A549 (cell line): Measurements from ENCODE around the gene NSG2. TPM values are rescaled to one million over a fixed set of nuclear protein-coding genes. Genes with fewer than 3 reads are reported as not detected.

Experiments used
- ATAC-seq, 2 experiments: fragments of 200-7000 bp in 1 of 2; fragments of >200 bp in 1 of 2; cut with Nextera tagmentation in 1 of 2; cut with Tn5 transposase in 1 of 2; 3 replicates each; pipeline versions ENCODE4 v1.8.0 to v1.9.1; 2018 to 2020; ENCODE audit warnings: mild to moderate bottlenecking in 1 of 2, moderate library complexity in 1 of 2
- CTCF ChIA-PET: fragments of 300-600 bp; sonication (Branson Sonifier 250); formaldehyde crosslinking; extraction: SDS; loops from one replicate; lab custom pipeline; 2021; ENCODE audit warnings: antibody characterized with exemption, inconsistent platforms; lab: Yijun Ruan, JAX
- POLR2A ChIA-PET: fragments of 350-600 bp; formaldehyde crosslinking; extraction: SDS; loops from one replicate; lab custom pipeline; 2021; ENCODE audit warnings: antibody characterized with exemption, inconsistent platforms; lab: Yijun Ruan, JAX
- DNase-seq, 2 experiments: peaks; one replicate each; pipeline versions ENCODE4 v3.0.0 to v3.0.0-alpha.2; 2011 to 2016; ENCODE audit warnings: low read depth in 1 of 2, low spot score in 1 of 2
- FAIRE-seq: peaks from 2 replicates; lab custom pipeline; 2011; peaks lifted over from hg19 to GRCh38; lab: Jason Lieb, UNC
- H3K27ac ChIP-seq, 2 experiments: fragments of >200 bp; sonication (Bioruptor Twin); formaldehyde crosslinking; 3 replicates each; pipeline ENCODE4 v1.5.1; 2016 to 2017
- H3K4me1 ChIP-seq: fragments of >200 bp; sonication (Bioruptor Twin); formaldehyde crosslinking; 3 replicates; pipeline ENCODE4 v1.6.1; 2016
- H3K4me2 ChIP-seq: fragments of >200 bp; sonication (Bioruptor Twin); formaldehyde crosslinking; 3 replicates; pipeline ENCODE4 v1.6.1; 2016
- H3K4me3 ChIP-seq: fragments of >200 bp; sonication (Bioruptor Twin); formaldehyde crosslinking; 3 replicates; pipeline ENCODE4 v1.5.1; 2016
- H3K9me3 ChIP-seq: fragments of >200 bp; sonication (Bioruptor Twin); formaldehyde crosslinking; 3 replicates; pipeline ENCODE4 v1.6.1; 2016
- ATOH8 ChIP-seq: fragments of 250-450 bp; sonication (Bioruptor Pico); IDR thresholded peaks from 2 replicates; pipeline ENCODE4 v1.5.0; 2020; ENCODE audit warnings: low read depth, mild to moderate bottlenecking, moderate library complexity
- BHLHE40 ChIP-seq: IDR thresholded peaks from 2 replicates; pipeline ENCODE4 v1.6.1; 2012; ENCODE audit warnings: low read depth, low read length, inconsistent platforms
- CBX2 ChIP-seq: fragments of 200-600 bp; sonication (generic); IDR thresholded peaks from 2 replicates; pipeline ENCODE4 v1.6.1; 2016; ENCODE audit warnings: low read depth, mild to moderate bottlenecking, borderline replicate concordance
- CBX8 ChIP-seq: fragments of 200-600 bp; sonication (generic); IDR thresholded peaks from 2 replicates; pipeline ENCODE4 v1.6.1; 2016
- CEBPB ChIP-seq, 2 experiments: fragments of >200 bp in 1 of 2; sonication (Bioruptor Twin) in 1 of 2; formaldehyde crosslinking in 1 of 2; IDR thresholded peaks; 2 replicates each; pipeline ENCODE4 v1.6.1; 2012 to 2016
- E2F6 ChIP-seq: IDR thresholded peaks from 2 replicates; pipeline ENCODE4 v1.6.1; 2012; ENCODE audit warnings: low read depth, borderline replicate concordance
- EHMT2 ChIP-seq: fragments of 200-600 bp; sonication (generic); IDR thresholded peaks from 2 replicates; pipeline ENCODE4 v1.6.1; 2016; ENCODE audit warnings: antibody characterized with exemption, low read depth, mild to moderate bottlenecking, moderate library complexity
- ELK1 ChIP-seq: fragments of 150-350 bp; IDR thresholded peaks from 2 replicates; pipeline ENCODE4 v1.6.1; 2014; ENCODE audit warnings: low read depth, mild to moderate bottlenecking, low read length
- ESRRA ChIP-seq: fragments of 150-350 bp; IDR thresholded peaks from 2 replicates; pipeline ENCODE4 v1.6.1; 2014; ENCODE audit warnings: mild to moderate bottlenecking, low read length, borderline replicate concordance
- HES2 ChIP-seq: fragments of >200 bp; sonication (Bioruptor Twin); formaldehyde crosslinking; IDR thresholded peaks from 2 replicates; pipeline ENCODE4 v1.6.1; 2016
- HOXB13 ChIP-seq: fragments of 250-450 bp; sonication (Bioruptor Pico); IDR thresholded peaks from 2 replicates; pipeline ENCODE4 v1.5.0; 2020; ENCODE audit warnings: low read depth, mild to moderate bottlenecking, moderate library complexity
- HOXB5 ChIP-seq: fragments of 250-450 bp; sonication (Bioruptor Pico); IDR thresholded peaks from 2 replicates; pipeline ENCODE4 v1.5.0; 2020; ENCODE audit warnings: mild to moderate bottlenecking, moderate library complexity
- KDM1A ChIP-seq: fragments of 200-600 bp; sonication (generic); IDR thresholded peaks from 2 replicates; pipeline ENCODE4 v1.6.1; 2016; ENCODE audit warnings: low read depth, mild to moderate bottlenecking
- KDM5A ChIP-seq: fragments of 200-600 bp; sonication (generic); IDR thresholded peaks from 2 replicates; pipeline ENCODE4 v1.6.1; 2016; ENCODE audit warnings: antibody characterized with exemption, mild to moderate bottlenecking
- NFE2L2 ChIP-seq: fragments of 150-350 bp; conservative IDR thresholded peaks from 2 replicates; pipeline ENCODE4 v1.6.1; 2014; ENCODE audit warnings: low read length
- PHF8 ChIP-seq: fragments of 200-600 bp; sonication (generic); IDR thresholded peaks from 2 replicates; pipeline ENCODE4 v1.6.1; 2016; ENCODE audit warnings: low read depth, mild to moderate bottlenecking, antibody characterized with exemption, moderate library complexity, borderline replicate concordance
- POLR2AphosphoS2 ChIP-seq: conservative IDR thresholded peaks from 2 replicates; pipeline ENCODE4 v1.6.1; 2012; ENCODE audit warnings: low read length, improper control_type of control experiment, inconsistent platforms
- RCOR1 ChIP-seq: fragments of 150-350 bp; IDR thresholded peaks from 2 replicates; pipeline ENCODE4 v1.6.1; 2014; ENCODE audit warnings: antibody characterized with exemption, low read length, low read depth
- RFX5 ChIP-seq: fragments of 450-650 bp; IDR thresholded peaks from 2 replicates; pipeline ENCODE4 v1.7.1; 2014; ENCODE audit warnings: antibody characterized with exemption, mild to moderate bottlenecking, moderate library complexity
- TFCP2L1 ChIP-seq: fragments of 250-450 bp; sonication (Bioruptor Pico); IDR thresholded peaks from 2 replicates; pipeline ENCODE4 v1.5.0; 2021; ENCODE audit warnings: mild to moderate bottlenecking
- USF2 ChIP-seq: fragments of 450-650 bp; IDR thresholded peaks from 2 replicates; pipeline ENCODE4 v1.6.1; 2014; ENCODE audit warnings: antibody characterized with exemption
- ZC3H11A ChIP-seq: fragments of 450-650 bp; IDR thresholded peaks from 2 replicates; pipeline ENCODE4 v1.6.1; 2014; ENCODE audit warnings: antibody characterized with exemption, mild to moderate bottlenecking
- ZNF302 ChIP-seq: fragments of 250-450 bp; sonication (Bioruptor Pico); IDR thresholded peaks from 2 replicates; pipeline ENCODE4 v1.9.0; 2021; ENCODE audit warnings: inconsistent platforms, mild to moderate bottlenecking, moderate library complexity
- ZSCAN20 ChIP-seq: fragments of 250-450 bp; sonication (Bioruptor Pico); IDR thresholded peaks from 2 replicates; pipeline ENCODE4 v1.8.0; 2022; ENCODE audit warnings: mild to moderate bottlenecking, moderate library complexity
- WGBS: methylation state at CpG from one replicate; pipeline ENCODE4 v1.1.6; 2017; ENCODE audit errors: missing lambda C conversion rate; 5-methylcytosine and 5-hydroxymethylcytosine counted together
- polyA plus RNA-seq, 4 experiments: library from polyadenylated mRNA; depleted of rRNA in 3 of 4; stranded (reverse); fragments of >200 nt; fragmentation: RNase III in 1 of 4; extraction: RNeasy Plus Mini Kit Qiagen cat#74134 plus additional on column Dnase treatment in 1 of 4; gene quantifications; 2 replicates in 3 of 4; 3 replicates in 1 of 4; pipeline ENCODE4 v1.2.3, GENCODE V29; 2011 to 2017

The NSG2 gene
- polyA plus RNA-seq, 2 of the 4 experiments (the other 2 are of a cell fraction) = 0.06 TPM; not detected in 1

GRCh38 chr5:174149989-174150388, 104.5 kb downstream of the NSG2 start:
- FAIRE-seq (no peak), DNase-seq (no peak), ATAC-seq (no peak)
- ChIA-PET POLR2A (no interaction called here), CTCF (no interaction called here)
- Histone ChIP-seq H3K27ac (no peak overlapping the region), H3K4me2 (no peak overlapping the region), H3K9me3 (peaks cover 9% of the 10 kb centered on the region; the same call in 2 of the 3 replicates), H3K4me3 (no peak overlapping the region), H3K4me1 (no peaks in the 10 kb centered on the region)
- no peak for TF ChIP-seq ZNF302
- no peak for TF ChIP-seq CBX8
- no peak for TF ChIP-seq TFCP2L1 (CRISPR knock-in tag)
- no peak for TF ChIP-seq POLR2AphosphoS2
- TF ChIP-seq PHF8 = no peak
- TF ChIP-seq BHLHE40 = no peak
- no peak for TF ChIP-seq HOXB5 (CRISPR knock-in tag)
- TF ChIP-seq HES2 = no peak
- no peak for TF ChIP-seq RCOR1
- TF ChIP-seq CBX2 = no peak
- no peak for TF ChIP-seq HOXB13 (CRISPR knock-in tag)
- WGBS = 55% methylated on average over 6 of the region's 6 CpGs

GRCh38 chr5:174151599-174152181, 106.2 kb downstream of the NSG2 start:
- Histone ChIP-seq H3K4me3 (no peak overlapping the region), H3K27ac (no peak overlapping the region), H3K9me3 (peaks cover 12% of the 10 kb centered on the region; the same call in 2 of the 3 replicates), H3K4me2 (no peak overlapping the region), H3K4me1 (no peaks in the 10 kb centered on the region)
- ChIA-PET POLR2A (no interaction called here), CTCF (interaction anchor here (0.8 to 1.5 kb wide), 4 partner anchors 9 to 160 kb away, joined by 3 read pairs; no protein-coding TSS in a partner anchor)
- WGBS = 8% methylated on average over 3 of the region's 3 CpGs
- FAIRE-seq (no peak), DNase-seq (no peak), ATAC-seq (no peak)
- TF ChIP-seq PHF8 (no peak), NFE2L2 (no peak), ZSCAN20 (CRISPR knock-in tag) (no peak), ATOH8 (CRISPR knock-in tag) (no peak), RFX5 (no peak), ESRRA (no peak), EHMT2 (no peak)

- ChIA-PET POLR2A (no interaction called here), CTCF (no interaction called here)
- H3K4me2 ChIP-seq = no peak overlapping the region
- H3K9me3 ChIP-seq = peaks cover 12% of the 10 kb centered on the region; the same call in 2 of the 3 replicates
- H3K4me3 ChIP-seq = no peak overlapping the region
- H3K27ac ChIP-seq = no peak overlapping the region
- FAIRE-seq = no peak
- no peak for DNase-seq
- peaks cover 5% of the 10 kb centered on the region; the same call in 2 of the 3 replicates for H3K4me1 ChIP-seq
- TF ChIP-seq CBX8 = no peak
- no peak for ATAC-seq
- 3% methylated on average over 1 of the region's 1 CpG for WGBS
Observed at GRCh38 chr5:174154559-174154958, 109.1 kb downstream of the NSG2 start.

GRCh38 chr5:174155281-174155680, 109.8 kb downstream of the NSG2 start:
- CTCF ChIA-PET = no interaction called here
- no peak overlapping the region for H3K27ac ChIP-seq
- H3K9me3 ChIP-seq = peaks cover 12% of the 10 kb centered on the region; the same call in 2 of the 3 replicates
- no peak for DNase-seq
- no peak for FAIRE-seq
- TF ChIP-seq HOXB13 (CRISPR knock-in tag) = no peak
- no peak for TF ChIP-seq KDM1A
- no peak for TF ChIP-seq USF2
- TF ChIP-seq CEBPB (IDR thresholded peaks at IDR 0.05) = no peak
- TF ChIP-seq BHLHE40 = no peak
- TF ChIP-seq KDM5A = no peak
- TF ChIP-seq E2F6 = no peak
- TF ChIP-seq ZC3H11A = no peak
- TF ChIP-seq ELK1 = no peak
- no peak for TF ChIP-seq EHMT2
- POLR2A ChIA-PET = no interaction called here
- H3K4me2 ChIP-seq = no peak overlapping the region
- 38% methylated on average over 1 of the region's 1 CpG for WGBS
- no peak for ATAC-seq
- H3K4me1 ChIP-seq = peaks cover 9% of the 10 kb centered on the region; the same call in 2 of the 3 replicates
- H3K4me3 ChIP-seq = no peak overlapping the region
